Measurements from ENCODE around the gene FKBP2.

Gene FKBP2

DNA sequence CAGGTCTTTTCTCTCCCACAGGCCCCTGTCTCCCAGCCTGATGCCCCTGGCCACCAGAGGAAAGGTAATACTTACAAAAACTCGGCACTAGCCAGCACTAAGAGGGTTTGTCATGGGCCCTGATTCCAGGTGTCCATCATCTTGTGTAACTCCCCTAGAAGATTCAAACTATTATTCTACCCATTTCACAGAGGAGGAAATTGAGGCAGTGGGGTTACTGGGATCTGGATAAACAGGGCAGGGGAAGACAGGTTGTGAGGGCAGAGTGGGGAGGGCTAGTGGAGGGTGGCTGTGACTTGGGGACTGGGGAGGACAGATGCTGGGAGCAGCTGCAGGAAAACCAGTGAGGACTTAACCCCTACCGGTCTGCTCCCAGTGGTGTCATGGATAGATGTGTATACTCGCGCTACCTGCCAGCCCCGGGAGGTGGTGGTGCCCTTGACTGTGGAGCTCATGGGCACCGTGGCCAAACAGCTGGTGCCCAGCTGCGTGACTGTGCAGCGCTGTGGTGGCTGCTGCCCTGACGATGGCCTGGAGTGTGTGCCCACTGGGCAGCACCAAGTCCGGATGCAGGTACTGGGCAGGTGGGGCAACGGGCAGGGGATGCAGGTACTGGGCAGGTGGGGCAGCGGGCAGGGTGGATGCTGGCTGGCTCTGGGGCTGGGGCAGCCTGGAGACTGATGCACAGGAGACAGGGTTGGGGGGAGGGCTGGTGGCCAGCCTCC, 5.3 kb upstream of the FKBP2 start:
- WGBS: 96% methylated on average over 12 of the region's 12 CpGs
- peaks cover 7% of the 10 kb centered on the region; the same call in 1 of the 2 replicates for H3K4me1 ChIP-seq (ENCODE audit: insufficient read depth, low read length)
- H3K27me3 ChIP-seq (ENCODE audit: insufficient read depth, low read length): peaks cover 15% of the 10 kb centered on the region; the same call in 1 of the 2 replicates
- no peaks in the 10 kb centered on the region for H3K9me3 ChIP-seq (ENCODE audit: insufficient read depth, low read depth, low read length)
- H3K9ac ChIP-seq (ENCODE audit: low read depth, low read length): peak overlapping the region; percentile 44; the same call in 1 of the 2 replicates
- peaks cover 9% of the 10 kb centered on the region for H3K36me3 ChIP-seq (ENCODE audit: insufficient read depth, low read length)
- H3K4me3 ChIP-seq (ENCODE audit: low read length): peak overlapping the region; percentile 69
- H3K27ac ChIP-seq (ENCODE audit: low read depth, low read length): no peak overlapping the region

DNA sequence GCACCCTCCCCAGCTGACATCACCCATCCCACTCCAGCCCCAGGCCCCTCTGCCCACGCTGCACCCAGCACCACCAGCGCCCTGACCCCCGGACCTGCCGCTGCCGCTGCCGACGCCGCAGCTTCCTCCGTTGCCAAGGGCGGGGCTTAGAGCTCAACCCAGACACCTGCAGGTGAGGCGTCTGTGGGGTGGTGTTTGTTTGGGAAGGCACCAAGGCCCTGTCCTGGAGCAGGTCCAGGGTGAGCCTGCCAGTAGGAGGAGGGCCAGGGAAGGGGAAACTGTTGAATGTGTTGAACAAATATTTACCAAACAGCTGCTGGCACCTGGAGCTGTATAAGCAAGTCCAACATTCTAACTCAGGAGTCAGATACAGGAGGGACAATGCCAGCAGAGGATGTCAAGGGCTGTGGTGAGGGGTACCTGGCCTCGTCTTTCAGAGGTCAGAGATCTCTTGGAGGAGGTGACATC, 3.4 kb upstream of the FKBP2 start:
- Histone ChIP-seq H3K4me1 (ENCODE audit: insufficient read depth, low read length) (peaks cover 8% of the 10 kb centered on the region; the same call in 1 of the 2 replicates), H3K27ac (ENCODE audit: low read depth, low read length) (no peak overlapping the region)
- 88% methylated on average over 12 of the region's 12 CpGs for WGBS

DNA sequence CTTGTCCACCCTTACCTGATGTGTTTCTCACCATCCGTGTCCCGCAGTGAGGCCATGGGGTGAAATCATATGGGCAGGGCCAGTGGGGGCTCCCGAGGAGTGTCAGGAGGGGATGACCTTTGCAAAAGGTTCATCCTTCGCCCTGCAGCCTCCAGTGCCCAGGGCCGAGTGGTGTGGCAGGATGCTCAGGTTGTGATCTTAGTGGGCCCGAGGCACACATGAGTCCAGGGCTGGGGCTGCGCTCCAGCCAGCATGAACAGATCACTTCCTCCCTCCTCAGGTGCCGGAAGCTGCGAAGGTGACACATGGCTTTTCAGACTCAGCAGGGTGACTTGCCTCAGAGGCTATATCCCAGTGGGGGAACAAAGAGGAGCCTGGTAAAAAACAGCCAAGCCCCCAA, 2.8 kb upstream of the FKBP2 start:
- Histone ChIP-seq H3K27ac (ENCODE audit: low read depth, low read length) (no peak overlapping the region), H3K4me1 (ENCODE audit: insufficient read depth, low read length) (peaks cover 10% of the 10 kb centered on the region; the same call in 1 of the 2 replicates), H3K9ac (ENCODE audit: low read depth, low read length) (no peak overlapping the region), H3K9me3 (ENCODE audit: insufficient read depth, low read depth, low read length) (no peaks in the 10 kb centered on the region), H3K27me3 (ENCODE audit: insufficient read depth, low read length) (peaks cover 5% of the 10 kb centered on the region; the same call in 1 of the 2 replicates), H3K4me3 (ENCODE audit: low read length) (no peak overlapping the region), H3K36me3 (ENCODE audit: insufficient read depth, low read length) (peaks cover 10% of the 10 kb centered on the region)
- WGBS: 89% methylated on average over 9 of the region's 9 CpGs

More for the DNA sequence above, 3.4 kb upstream of the FKBP2 start:
- Histone ChIP-seq H3K27me3 (ENCODE audit: insufficient read depth, low read length) (peaks cover 11% of the 10 kb centered on the region; the same call in 1 of the 2 replicates), H3K9ac (ENCODE audit: low read depth, low read length) (no peak overlapping the region), H3K9me3 (ENCODE audit: insufficient read depth, low read depth, low read length) (no peaks in the 10 kb centered on the region), H3K36me3 (ENCODE audit: insufficient read depth, low read length) (peaks cover 9% of the 10 kb centered on the region), H3K4me3 (ENCODE audit: low read length) (no peak overlapping the region)

DNA sequence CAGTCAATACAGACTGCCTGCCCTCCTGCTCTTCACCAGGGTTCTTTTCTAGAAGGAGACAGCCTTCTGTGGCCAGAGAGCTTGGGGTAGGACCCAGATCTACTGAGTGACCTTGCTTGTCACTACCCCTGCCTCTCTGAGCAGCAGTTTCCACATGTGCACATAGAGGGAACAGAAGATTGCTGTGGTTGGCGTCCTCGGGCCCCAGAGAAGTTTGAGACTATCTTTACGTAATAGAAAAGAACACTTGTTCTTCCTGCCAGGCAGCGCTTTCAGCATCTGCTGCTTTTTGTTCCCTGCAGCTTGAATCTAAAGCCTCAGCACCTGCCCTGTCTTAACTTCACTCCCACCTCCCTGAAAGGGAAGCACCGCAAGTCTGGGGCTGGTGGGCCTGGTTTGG, 1.9 kb upstream of the FKBP2 start:
- peaks cover 15% of the 10 kb centered on the region; the same call in 1 of the 2 replicates for H3K4me1 ChIP-seq (ENCODE audit: insufficient read depth, low read length)
- WGBS: 95% methylated on average over 5 of the region's 5 CpGs
- no peak overlapping the region for H3K27ac ChIP-seq (ENCODE audit: low read depth, low read length)
- peaks cover 20% of the 10 kb centered on the region for H3K36me3 ChIP-seq (ENCODE audit: insufficient read depth, low read length)
- no peak overlapping the region for H3K4me3 ChIP-seq (ENCODE audit: low read length)
- H3K27me3 ChIP-seq (ENCODE audit: insufficient read depth, low read length): no peaks in the 10 kb centered on the region; the same call in 1 of the 2 replicates
- H3K9ac ChIP-seq (ENCODE audit: low read depth, low read length): no peak overlapping the region
- H3K9me3 ChIP-seq (ENCODE audit: insufficient read depth, low read depth, low read length): no peaks in the 10 kb centered on the region

DNA sequence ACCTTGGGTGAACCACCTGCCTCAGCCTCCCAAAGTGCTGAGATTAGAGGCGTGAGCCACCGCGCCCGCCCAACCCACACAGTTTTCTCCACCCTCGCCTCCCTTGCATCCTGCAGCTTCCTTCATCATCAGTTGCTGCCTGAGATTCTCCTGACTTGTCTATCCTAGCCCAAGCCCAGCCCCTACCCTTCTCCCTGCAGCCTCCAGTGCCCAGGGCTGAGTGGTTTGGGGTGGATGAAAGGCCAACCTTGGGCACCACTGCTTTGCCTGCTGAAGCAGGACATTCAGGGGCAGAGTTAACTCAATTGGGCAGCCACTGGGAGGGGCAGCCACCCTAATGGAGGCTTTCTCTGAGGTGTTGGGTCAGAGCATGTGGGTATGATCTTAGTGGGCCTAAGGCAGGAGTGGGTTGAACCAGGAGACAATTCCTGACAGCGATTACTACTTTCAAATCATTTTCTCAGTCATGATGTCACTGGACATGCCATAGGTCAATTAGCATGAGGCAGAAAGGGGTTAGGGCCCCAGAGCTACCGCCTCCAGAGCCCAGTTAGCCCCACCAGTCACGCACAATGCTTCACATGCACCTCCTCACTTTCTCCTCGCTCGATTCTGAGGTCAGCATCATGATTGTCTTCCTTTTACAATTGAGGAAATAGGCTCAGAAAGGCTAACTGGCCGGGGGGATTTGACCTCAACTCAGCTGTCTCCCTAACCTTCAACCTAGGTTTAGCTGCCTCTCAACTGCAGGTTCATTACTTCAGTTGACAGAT, 1.0 kb upstream of the FKBP2 start:
- peaks cover 15% of the 10 kb centered on the region; the same call in 1 of the 2 replicates for H3K4me1 ChIP-seq (ENCODE audit: insufficient read depth, low read length)
- peak overlapping the region; percentile 76 for H3K4me3 ChIP-seq (ENCODE audit: low read length)

DNA sequence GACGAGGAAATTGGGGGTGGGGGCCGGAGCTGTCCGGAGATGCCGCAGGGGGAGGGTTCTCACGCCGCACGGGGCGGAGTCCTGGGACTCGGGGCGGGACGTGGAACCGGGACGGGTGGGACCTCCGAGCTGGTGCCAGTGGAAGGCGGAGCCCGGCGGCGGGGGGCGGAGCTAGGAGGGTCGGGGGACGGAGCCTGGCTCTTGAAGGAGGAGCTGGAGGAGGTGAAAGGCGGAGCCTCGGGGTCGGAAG, 271 bp downstream of the FKBP2 start:
- no peaks in the 10 kb centered on the region for H3K9me3 ChIP-seq (ENCODE audit: insufficient read depth, low read depth, low read length)
- H3K4me1 ChIP-seq (ENCODE audit: insufficient read depth, low read length): peaks cover 15% of the 10 kb centered on the region; the same call in 1 of the 2 replicates
- H3K27ac ChIP-seq (ENCODE audit: low read depth, low read length): peak overlapping the region; percentile 99
- H3K9ac ChIP-seq (ENCODE audit: low read depth, low read length): peak overlapping the region; percentile 89
- peak overlapping the region; percentile 76 for H3K4me3 ChIP-seq (ENCODE audit: low read length)
- no peaks in the 10 kb centered on the region for H3K27me3 ChIP-seq (ENCODE audit: insufficient read depth, low read length)
- H3K36me3 ChIP-seq (ENCODE audit: insufficient read depth, low read length): peaks cover 28% of the 10 kb centered on the region
- 3% methylated on average over 24 of the region's 24 CpGs for WGBS

More for the DNA sequence above, 1.0 kb upstream of the FKBP2 start:
- H3K9me3 ChIP-seq (ENCODE audit: insufficient read depth, low read depth, low read length): no peaks in the 10 kb centered on the region
- peak overlapping the region; percentile 99 for H3K27ac ChIP-seq (ENCODE audit: low read depth, low read length)
- peak overlapping the region; percentile 89 for H3K9ac ChIP-seq (ENCODE audit: low read depth, low read length)
- peaks cover 24% of the 10 kb centered on the region for H3K36me3 ChIP-seq (ENCODE audit: insufficient read depth, low read length)
- no peaks in the 10 kb centered on the region; the same call in 1 of the 2 replicates for H3K27me3 ChIP-seq (ENCODE audit: insufficient read depth, low read length)
- 87% methylated on average over 11 of the region's 11 CpGs for WGBS

DNA sequence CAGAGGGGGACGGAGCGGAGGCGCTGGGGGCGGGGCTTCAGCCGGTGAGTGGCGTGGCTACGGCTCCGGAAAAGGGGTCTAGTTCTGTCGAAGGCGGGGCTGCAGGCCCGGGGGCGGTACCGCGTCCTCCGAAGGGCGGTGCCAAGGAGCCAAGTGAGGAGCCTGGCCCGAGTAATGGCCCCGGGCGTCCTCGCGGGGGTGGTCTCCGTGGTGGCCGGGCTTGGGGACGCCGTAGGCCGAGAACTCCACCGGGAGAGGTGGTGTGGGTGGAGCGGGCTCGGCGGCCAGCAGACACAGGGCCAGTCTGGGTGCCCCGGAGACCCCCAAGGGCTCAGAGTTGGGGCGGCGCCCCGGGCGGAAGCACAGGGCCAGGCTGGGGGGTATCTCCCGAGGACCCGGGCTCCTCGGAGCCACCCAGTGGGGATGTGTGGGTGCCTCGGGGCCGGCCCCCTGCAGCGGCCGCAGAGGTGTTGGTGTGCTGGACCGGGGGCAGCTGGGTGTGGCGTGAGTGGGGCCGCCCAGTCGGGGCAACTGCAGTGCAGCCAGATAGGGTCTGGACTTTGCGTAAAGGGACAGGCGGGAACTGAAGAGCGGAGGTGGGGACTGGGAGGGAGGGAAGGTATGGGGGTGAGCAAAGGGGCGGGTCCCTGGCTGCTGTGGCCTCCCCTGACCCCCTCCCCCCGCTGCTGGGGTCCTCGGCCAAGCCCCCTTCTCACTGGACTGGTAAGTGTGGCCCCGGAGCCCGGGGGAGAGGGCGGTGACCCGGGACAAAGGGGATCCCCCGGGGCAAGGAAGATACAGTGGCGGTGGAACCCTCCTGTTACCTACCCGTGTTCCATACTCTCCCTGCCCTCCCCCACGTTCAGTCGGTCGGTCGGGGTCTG, 838 bp downstream of the FKBP2 start:
- no peaks in the 10 kb centered on the region for H3K27me3 ChIP-seq (ENCODE audit: insufficient read depth, low read length)
- peak overlapping the region; percentile 76 for H3K4me3 ChIP-seq (ENCODE audit: low read length)
- H3K9me3 ChIP-seq (ENCODE audit: insufficient read depth, low read depth, low read length): no peaks in the 10 kb centered on the region
- H3K4me1 ChIP-seq (ENCODE audit: insufficient read depth, low read length): peaks cover 15% of the 10 kb centered on the region; the same call in 1 of the 2 replicates
- peaks cover 28% of the 10 kb centered on the region for H3K36me3 ChIP-seq (ENCODE audit: insufficient read depth, low read length)
- under 1% methylated on average over 62 of the region's 63 CpGs for WGBS
- H3K9ac ChIP-seq (ENCODE audit: low read depth, low read length): peak overlapping the region; percentile 89
- H3K27ac ChIP-seq (ENCODE audit: low read depth, low read length): peak overlapping the region; percentile 91

DNA sequence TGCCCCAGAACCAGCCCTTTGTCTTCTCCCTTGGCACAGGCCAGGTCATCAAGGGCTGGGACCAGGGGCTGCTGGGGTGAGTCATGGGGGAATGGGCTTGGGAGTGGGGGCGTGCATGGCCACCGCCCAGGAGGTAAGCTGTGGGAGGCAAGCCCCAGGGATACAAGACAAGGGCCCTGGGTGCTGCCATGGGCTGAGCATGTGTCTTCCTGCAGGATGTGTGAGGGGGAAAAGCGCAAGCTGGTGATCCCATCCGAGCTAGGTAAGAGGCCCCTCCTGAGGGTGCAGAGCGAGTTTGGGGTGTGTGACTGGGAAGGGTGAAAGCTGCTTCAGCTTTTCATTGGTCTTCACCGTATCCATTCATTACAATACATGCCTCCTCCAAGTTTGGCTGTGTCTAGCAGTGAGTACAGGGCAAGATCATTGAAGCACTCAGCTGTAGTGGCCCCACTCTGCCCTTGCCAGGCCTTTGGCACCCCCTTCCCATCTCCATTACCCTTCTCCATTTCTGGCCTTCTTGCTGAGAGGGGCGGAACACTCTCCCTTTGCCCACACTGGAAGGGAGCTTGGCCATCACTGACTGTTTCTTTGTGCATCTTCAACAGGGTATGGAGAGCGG, 2.5 kb downstream of the FKBP2 start:
- Histone ChIP-seq H3K9me3 (ENCODE audit: insufficient read depth, low read depth, low read length) (no peaks in the 10 kb centered on the region), H3K27ac (ENCODE audit: low read depth, low read length) (no peak overlapping the region), H3K4me3 (ENCODE audit: low read length) (no peak overlapping the region), H3K27me3 (ENCODE audit: insufficient read depth, low read length) (no peaks in the 10 kb centered on the region), H3K36me3 (ENCODE audit: insufficient read depth, low read length) (peaks cover 27% of the 10 kb centered on the region), H3K4me1 (ENCODE audit: insufficient read depth, low read length) (peaks cover 22% of the 10 kb centered on the region), H3K9ac (ENCODE audit: low read depth, low read length) (no peak overlapping the region)
- 89% methylated on average over 8 of the region's 8 CpGs for WGBS

DNA sequence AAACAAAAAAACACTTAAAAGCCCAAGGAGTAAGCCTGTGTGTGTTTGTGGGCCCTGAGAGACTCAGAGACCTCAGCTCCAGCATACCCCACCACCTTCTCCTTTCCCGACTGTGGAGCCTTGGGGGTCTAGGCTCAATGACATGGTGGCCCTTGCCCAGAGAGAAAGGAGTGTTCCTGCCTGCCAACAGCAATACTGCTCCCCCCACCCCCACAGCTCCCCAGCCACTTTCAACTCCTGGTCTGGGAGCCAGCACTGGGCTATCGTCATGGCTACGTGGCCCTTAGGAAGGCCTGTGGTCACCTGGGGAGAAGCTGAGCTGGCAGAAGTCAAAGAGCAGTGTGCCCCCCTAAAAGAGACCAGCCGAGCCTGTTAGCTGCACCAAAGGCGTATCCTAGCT, 3.2 kb downstream of the FKBP2 start:
- Histone ChIP-seq H3K4me3 (ENCODE audit: low read length) (no peak overlapping the region), H3K9me3 (ENCODE audit: insufficient read depth, low read depth, low read length) (no peaks in the 10 kb centered on the region), H3K27ac (ENCODE audit: low read depth, low read length) (no peak overlapping the region; the same call in 1 of the 2 replicates), H3K27me3 (ENCODE audit: insufficient read depth, low read length) (no peaks in the 10 kb centered on the region), H3K9ac (ENCODE audit: low read depth, low read length) (no peak overlapping the region), H3K4me1 (ENCODE audit: insufficient read depth, low read length) (peaks cover 30% of the 10 kb centered on the region), H3K36me3 (ENCODE audit: insufficient read depth, low read length) (peaks cover 20% of the 10 kb centered on the region)
- WGBS: 76% methylated on average over 5 of the region's 5 CpGs

DNA sequence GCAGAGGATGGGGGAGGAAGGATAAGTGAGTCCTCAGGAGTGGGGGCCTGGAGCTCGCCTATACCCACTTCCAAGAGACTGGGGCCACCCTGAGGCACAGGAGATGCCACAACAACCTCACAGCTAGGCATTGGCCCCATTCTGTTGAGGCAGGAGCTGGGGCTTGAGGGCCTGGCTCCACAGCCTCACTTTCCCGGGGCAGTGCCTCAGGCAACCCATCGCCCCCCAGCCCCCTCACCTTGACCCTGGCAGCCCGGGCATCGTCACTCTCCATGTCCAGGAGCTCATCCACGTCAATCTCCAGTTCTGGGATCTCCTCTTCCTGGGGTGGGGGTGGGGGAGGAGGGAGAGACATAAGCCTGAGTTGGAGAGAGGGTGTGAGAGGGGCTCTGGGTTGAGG, 4.1 kb downstream of the FKBP2 start:
- Histone ChIP-seq H3K27me3 (ENCODE audit: insufficient read depth, low read length) (no peaks in the 10 kb centered on the region), H3K27ac (ENCODE audit: low read depth, low read length) (peak overlapping the region; percentile 84; the same call in 1 of the 2 replicates), H3K9ac (ENCODE audit: low read depth, low read length) (peak overlapping the region; percentile 88; the same call in 1 of the 2 replicates), H3K4me1 (ENCODE audit: insufficient read depth, low read length) (peaks cover 34% of the 10 kb centered on the region), H3K4me3 (ENCODE audit: low read length) (peak overlapping the region; percentile 93), H3K9me3 (ENCODE audit: insufficient read depth, low read depth, low read length) (no peaks in the 10 kb centered on the region), H3K36me3 (ENCODE audit: insufficient read depth, low read length) (peaks cover 19% of the 10 kb centered on the region)
- 80% methylated on average over 5 of the region's 6 CpGs for WGBS
